Uterus (tissue), 4 donors: ENCODE results near the gene CMTR1. TPM values are rescaled to one million over a fixed set of nuclear protein-coding genes. Genes with fewer than 3 reads are reported as not detected.
"Not testable (repeated sequence)": the region's sequence is repeated elsewhere in the genome, so short reads cannot be mapped to it uniquely, and the experiment has no call there.

Source experiments
- DNase-seq, 2 donors: peaks; one replicate each; pipeline ENCODE4 v3.0.0-alpha.2; 2019 to 2020
- H3K27ac ChIP-seq, 2 donors: fragments of 200-600 bp; sonication (generic); 1 replicate in 1 of 2; 2 replicates in 1 of 2; pipeline ENCODE4 v1.5.1; 2016 to 2018
- H3K27me3 ChIP-seq, 2 donors: fragments of 200-600 bp; sonication (generic); one replicate each; pipeline ENCODE4 v1.5.1; 2018 to 2019; ENCODE audit warnings: control low read depth in 1 of 2
- H3K36me3 ChIP-seq, 2 donors: fragments of 200-600 bp; sonication (generic); one replicate each; pipeline ENCODE4 v1.5.1; 2019; ENCODE audit warnings: control low read depth in 1 of 2
- H3K4me1 ChIP-seq, 2 donors: fragments of 200-600 bp; sonication (generic); one replicate each; pipeline ENCODE4 v1.5.1; 2018 to 2019; ENCODE audit warnings: control low read depth in 1 of 2
- H3K4me3 ChIP-seq, 2 donors: fragments of 200-600 bp; sonication (generic); 1 replicate in 1 of 2; 2 replicates in 1 of 2; pipeline ENCODE4 v1.5.1; 2018 to 2019; ENCODE audit warnings: mild to moderate bottlenecking in 1 of 2
- H3K9me3 ChIP-seq, 2 donors: fragments of 200-600 bp; sonication (generic); one replicate each; pipeline ENCODE4 v1.5.1; 2019; ENCODE audit warnings: control low read depth in 1 of 2
- POLR2A ChIP-seq, 2 donors: fragments of 450-650 bp; IDR thresholded peaks; one replicate each; pipeline ENCODE4 v1.6.1; 2016; ENCODE audit warnings: antibody characterized with exemption in 2 of 2, mild to moderate bottlenecking in 1 of 2, moderate library complexity in 1 of 2
- intact Hi-C: fragments of 100-400 bp; cut with DNase I; formaldehyde crosslinking; loops from one replicate; pipeline ENCODE4 v1.15.1; 2023; ENCODE audit warnings: low total_unique reads
- total RNA-seq, 4 donors: library from RNA; depleted of rRNA in 3 of 4; stranded (reverse); fragments of >200 nt in 3 of 4; gene quantifications; one replicate each; pipeline versions ENCODE4 v1.1.0 to v1.2.4, GENCODE V29; 2014 to 2023
- TF ChIP-seq, protein P1 (sequence below), 4 experiments: fragments of 200-600 bp in 2 of 4; fragments of 450-650 bp in 2 of 4; sonication (generic) in 2 of 4; IDR thresholded peaks; one replicate each; pipeline ENCODE4 v1.5.1; 2016 to 2019; ENCODE audit warnings: antibody characterized with exemption in 4 of 4, mild to moderate bottlenecking in 2 of 4, moderate library complexity in 1 of 4
- donor health status: DM: yes; HTN: yes; CAD: no.

Gene CMTR1
- total RNA-seq, 4 donors from 2014 or later = 5.9 to 54.9 (median 31.0) TPM

GRCh38 chr6:37435373-37435772 is 2.4 kb downstream of the CMTR1 start:
- DNase-seq = no peak
- Histone ChIP-seq H3K4me3 (no peak overlapping the region), H3K36me3 (no peaks in the 10 kb centered on the region), H3K9me3 (no peaks in the 10 kb centered on the region), H3K4me1 (peaks cover 0 to 8% of the 10 kb centered on the region in 2 donors), H3K27ac (no peak overlapping the region), H3K27me3 (no peaks in the 10 kb centered on the region)
- TF ChIP-seq POLR2A (IDR thresholded peaks at IDR 0.05) = no peak
- TF ChIP-seq, protein P1, sequence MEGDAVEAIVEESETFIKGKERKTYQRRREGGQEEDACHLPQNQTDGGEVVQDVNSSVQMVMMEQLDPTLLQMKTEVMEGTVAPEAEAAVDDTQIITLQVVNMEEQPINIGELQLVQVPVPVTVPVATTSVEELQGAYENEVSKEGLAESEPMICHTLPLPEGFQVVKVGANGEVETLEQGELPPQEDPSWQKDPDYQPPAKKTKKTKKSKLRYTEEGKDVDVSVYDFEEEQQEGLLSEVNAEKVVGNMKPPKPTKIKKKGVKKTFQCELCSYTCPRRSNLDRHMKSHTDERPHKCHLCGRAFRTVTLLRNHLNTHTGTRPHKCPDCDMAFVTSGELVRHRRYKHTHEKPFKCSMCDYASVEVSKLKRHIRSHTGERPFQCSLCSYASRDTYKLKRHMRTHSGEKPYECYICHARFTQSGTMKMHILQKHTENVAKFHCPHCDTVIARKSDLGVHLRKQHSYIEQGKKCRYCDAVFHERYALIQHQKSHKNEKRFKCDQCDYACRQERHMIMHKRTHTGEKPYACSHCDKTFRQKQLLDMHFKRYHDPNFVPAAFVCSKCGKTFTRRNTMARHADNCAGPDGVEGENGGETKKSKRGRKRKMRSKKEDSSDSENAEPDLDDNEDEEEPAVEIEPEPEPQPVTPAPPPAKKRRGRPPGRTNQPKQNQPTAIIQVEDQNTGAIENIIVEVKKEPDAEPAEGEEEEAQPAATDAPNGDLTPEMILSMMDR (IDR thresholded peaks at IDR 0.05) = no peak
- intact Hi-C loops = no loop called here

DNA sequence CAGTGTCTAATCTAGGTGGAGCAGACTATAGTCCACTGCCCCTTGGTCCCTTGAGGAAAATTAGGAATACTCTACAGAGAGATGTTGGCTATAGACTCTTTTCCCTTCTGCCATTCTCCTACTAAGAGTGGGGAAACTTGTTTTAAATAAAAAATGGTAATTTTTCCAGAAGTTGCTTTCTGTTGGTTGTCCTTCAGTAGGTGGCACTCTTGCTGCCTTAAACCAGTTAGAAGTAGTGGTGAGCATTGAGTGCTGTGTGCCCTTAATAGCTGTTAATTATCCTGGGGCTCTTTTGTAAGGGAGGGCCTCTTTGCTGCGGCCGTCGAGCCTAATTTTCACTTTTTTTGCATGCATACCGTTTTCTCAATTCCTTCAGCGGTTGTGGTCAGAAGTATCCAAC is 2.8 kb downstream of the CMTR1 start:
- no peaks in the 10 kb centered on the region for H3K36me3 ChIP-seq
- intact Hi-C loops = no loop called here

GRCh38 chr6:37438930-37439329 is 5.9 kb downstream of the CMTR1 start:
- H3K27me3 ChIP-seq = no peaks in the 10 kb centered on the region
- intact Hi-C loops = no loop called here
- no peak for DNase-seq
- H3K4me1 ChIP-seq = peaks cover 0 to 4% of the 10 kb centered on the region in 2 donors
- no peak overlapping the region for H3K27ac ChIP-seq
- H3K4me3 ChIP-seq = no peak overlapping the region
- H3K9me3 ChIP-seq = no peaks in the 10 kb centered on the region
- no peaks in the 10 kb centered on the region for H3K36me3 ChIP-seq
- no peak for TF ChIP-seq POLR2A (IDR thresholded peaks at IDR 0.05)
- TF ChIP-seq, protein P1 (IDR thresholded peaks at IDR 0.05) = no peak

More for the DNA sequence above, 2.8 kb downstream of the CMTR1 start:
- DNase-seq = no peak
- no peak overlapping the region for H3K27ac ChIP-seq
- no peak for TF ChIP-seq POLR2A (IDR thresholded peaks at IDR 0.05)
- TF ChIP-seq, protein P1 (IDR thresholded peaks at IDR 0.05) = no peak
- no peak overlapping the region for H3K4me3 ChIP-seq
- peaks cover 0 to 8% of the 10 kb centered on the region in 2 donors for H3K4me1 ChIP-seq
- H3K9me3 ChIP-seq = no peaks in the 10 kb centered on the region
- no peaks in the 10 kb centered on the region for H3K27me3 ChIP-seq

GRCh38 chr6:37441651-37442050 is 8.6 kb downstream of the CMTR1 start:
- TF ChIP-seq POLR2A (IDR thresholded peaks at IDR 0.05) = no peak
- TF ChIP-seq, protein P1 (IDR thresholded peaks at IDR 0.05) = no peak
- Histone ChIP-seq H3K9me3 (no peaks in the 10 kb centered on the region), H3K27ac (peak overlapping the region in 1 of 2 donors; percentile 63), H3K36me3 (no peaks in the 10 kb centered on the region), H3K4me1 (no peaks in the 10 kb centered on the region), H3K4me3 (no peak overlapping the region), H3K27me3 (no peaks in the 10 kb centered on the region)
- intact Hi-C loops = no loop called here
- DNase-seq = no peak

DNA sequence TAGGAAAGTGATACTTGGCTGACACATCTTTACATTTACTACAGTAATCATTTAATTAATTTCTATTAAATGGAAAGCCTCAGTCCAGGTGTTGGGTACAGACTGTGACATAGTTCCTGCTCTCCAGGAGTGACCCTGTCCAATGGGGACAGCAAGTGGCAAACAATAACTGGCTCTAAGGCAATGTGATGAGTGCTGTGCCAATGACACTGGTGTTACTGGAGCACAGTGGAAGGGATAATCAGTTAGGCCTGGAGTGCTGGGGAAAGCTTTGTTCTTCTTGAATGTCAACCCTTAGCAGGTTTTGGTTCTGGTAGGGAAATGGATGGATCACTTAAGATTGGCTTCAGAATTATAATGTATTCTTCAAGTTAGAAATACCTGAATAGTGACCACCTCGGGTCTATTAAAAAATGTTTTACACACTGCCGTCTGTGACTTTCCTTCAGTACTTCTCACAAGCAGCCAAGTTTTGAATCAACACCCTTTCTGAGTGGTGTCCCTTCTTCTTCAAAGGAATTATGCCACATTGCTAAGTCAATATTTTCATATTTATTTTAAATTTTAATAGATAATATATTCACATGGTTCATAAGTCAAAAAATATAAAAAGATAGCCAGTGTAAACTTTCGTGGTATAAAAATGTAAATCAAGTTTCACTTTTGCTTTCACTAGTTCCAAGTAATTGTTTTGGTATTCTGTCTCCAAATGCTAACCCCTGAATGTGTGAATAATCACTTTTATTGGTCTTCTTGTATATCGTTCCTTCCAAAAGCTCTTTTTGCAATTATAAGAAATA is 9.6 kb downstream of the CMTR1 start:
- no peaks in the 10 kb centered on the region for H3K9me3 ChIP-seq
- DNase-seq = no peak
- H3K27ac ChIP-seq = peak overlapping the region in 1 of 2 donors; percentile 63
- no peaks in the 10 kb centered on the region for H3K27me3 ChIP-seq
- no peaks in the 10 kb centered on the region for H3K4me1 ChIP-seq
- no peak overlapping the region for H3K4me3 ChIP-seq
- no peaks in the 10 kb centered on the region for H3K36me3 ChIP-seq
- no peak for TF ChIP-seq POLR2A (IDR thresholded peaks at IDR 0.05)
- TF ChIP-seq, protein P1 (IDR thresholded peaks at IDR 0.05) = no peak
- intact Hi-C loops = no loop called here

DNA sequence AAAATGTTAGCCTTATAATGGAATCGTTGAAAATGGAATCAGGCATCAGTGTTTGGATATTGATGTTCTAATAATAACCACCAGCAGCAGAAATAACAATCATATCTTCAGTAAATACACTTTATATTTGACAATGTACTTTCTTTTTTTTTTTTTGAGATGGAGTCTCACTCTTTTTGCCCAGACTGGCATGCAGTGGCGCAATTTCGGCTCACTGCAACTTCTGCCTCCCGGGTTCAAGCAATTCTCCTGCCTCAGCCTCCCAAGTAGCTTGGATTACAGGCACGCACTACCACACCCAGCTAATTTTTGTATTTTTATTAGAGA is 10.2 kb downstream of the CMTR1 start:
- DNase-seq, H3K27me3 ChIP-seq, H3K4me3 ChIP-seq, intact Hi-C loops, H3K4me1 ChIP-seq, H3K36me3 ChIP-seq, H3K9me3 ChIP-seq: not testable (repeated sequence)
- H3K27ac ChIP-seq = peak overlapping the region in 1 of 2 donors; percentile 63
